GM12875 (cell line): ENCODE measurements around the gene VWF.

Experiments used
- H3K4me3 ChIP-seq: one replicate; pipeline ENCODE4 v1.5.1; 2011; ENCODE audit warnings: low read depth, low read length, control low read depth
- CTCF ChIP-seq: IDR thresholded peaks from 2 replicates; pipeline ENCODE4 v1.5.1; 2011; ENCODE audit warnings: low read depth, mild to moderate bottlenecking, control low read depth, inconsistent platforms, low read length, moderate library complexity, borderline replicate concordance; ENCODE audit not compliant: insufficient read depth

The VWF gene

DNA sequence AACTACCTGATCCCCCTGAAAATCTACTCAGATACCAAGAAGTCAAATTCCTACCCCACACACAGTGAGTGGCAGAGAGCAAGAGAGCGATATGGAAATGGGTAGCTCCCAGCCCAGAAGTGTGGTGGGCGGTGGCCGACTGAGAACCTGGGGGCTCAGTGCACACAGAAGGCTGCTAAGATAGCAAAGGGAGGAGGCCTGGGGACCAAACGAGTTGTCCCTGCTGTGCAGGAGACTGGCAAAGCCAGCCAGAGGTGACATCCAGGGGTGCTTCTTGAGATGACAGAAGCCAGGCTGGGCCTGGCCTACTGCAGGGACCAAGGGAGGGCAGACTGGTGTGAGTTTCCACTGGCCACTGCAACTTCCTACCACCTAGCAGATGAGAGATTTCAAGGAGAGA is 52.9 kb downstream of the VWF start:
- no peak overlapping the region for H3K4me3 ChIP-seq
- TF ChIP-seq CTCF, result no peak

DNA sequence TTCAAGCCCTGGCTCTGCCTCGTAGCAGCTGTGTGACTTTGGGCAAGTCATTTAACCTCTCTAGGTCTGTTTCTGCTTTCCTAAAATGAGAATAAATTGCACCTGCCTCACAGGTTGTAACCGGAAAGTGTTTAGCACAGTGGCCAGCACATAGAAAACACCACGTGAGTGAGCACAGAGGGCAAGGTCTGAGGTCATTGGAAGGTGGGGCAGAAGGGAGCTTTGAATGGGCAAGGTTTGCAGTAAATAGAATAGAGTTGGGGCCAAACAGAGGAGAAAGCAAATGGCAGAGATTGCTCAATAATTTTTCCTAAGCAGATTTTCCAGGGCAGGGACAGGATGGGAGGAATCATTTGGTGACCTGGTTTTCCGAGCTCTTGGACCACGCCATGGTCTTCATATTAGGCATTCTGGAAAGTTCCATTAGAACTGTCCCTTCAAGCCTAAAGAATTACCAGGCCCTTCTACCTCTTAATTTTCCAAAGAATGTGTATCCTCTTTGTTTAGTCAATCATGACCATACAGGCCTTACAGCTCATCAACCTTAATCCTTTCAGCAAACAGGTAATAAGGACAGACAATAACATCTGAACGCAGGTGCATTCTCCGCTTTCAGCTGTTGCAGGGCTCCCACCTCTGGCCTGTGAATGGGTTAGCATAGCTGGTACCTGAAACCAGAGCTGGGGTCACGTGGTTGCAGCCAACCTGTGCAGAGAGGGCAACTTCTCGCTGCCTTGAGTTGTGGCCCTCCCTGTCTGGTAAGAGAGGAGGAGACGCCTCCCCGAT is 53.8 kb downstream of the VWF start:
- no peak for TF ChIP-seq CTCF
- no peak overlapping the region for H3K4me3 ChIP-seq

- H3K4me3 ChIP-seq, result no peak overlapping the region
- no peak for TF ChIP-seq CTCF
Measured at GRCh38 chr12:6069437-6070093, 54.9 kb downstream of the VWF start.

DNA sequence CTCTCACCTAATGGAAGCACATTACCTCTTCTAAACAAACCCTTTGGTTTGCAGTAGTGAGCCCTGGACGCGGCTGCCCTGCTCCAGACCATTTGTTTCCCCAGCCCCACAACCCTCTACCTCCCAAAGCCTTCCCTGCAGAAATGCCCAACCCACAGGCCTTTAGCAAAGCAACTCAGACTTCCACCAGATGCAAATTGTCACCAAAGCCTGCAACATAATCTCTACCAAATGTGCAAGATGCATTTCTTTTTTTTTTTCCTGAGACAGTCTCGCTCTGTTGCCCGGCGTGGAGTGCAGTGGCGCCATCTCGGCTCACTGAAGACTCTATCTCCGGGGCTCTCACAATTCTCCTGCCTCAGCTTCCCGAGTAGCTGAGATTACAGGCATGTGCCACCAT is 56.2 kb downstream of the VWF start:
- no peak for TF ChIP-seq CTCF
- H3K4me3 ChIP-seq, result no peak overlapping the region

DNA sequence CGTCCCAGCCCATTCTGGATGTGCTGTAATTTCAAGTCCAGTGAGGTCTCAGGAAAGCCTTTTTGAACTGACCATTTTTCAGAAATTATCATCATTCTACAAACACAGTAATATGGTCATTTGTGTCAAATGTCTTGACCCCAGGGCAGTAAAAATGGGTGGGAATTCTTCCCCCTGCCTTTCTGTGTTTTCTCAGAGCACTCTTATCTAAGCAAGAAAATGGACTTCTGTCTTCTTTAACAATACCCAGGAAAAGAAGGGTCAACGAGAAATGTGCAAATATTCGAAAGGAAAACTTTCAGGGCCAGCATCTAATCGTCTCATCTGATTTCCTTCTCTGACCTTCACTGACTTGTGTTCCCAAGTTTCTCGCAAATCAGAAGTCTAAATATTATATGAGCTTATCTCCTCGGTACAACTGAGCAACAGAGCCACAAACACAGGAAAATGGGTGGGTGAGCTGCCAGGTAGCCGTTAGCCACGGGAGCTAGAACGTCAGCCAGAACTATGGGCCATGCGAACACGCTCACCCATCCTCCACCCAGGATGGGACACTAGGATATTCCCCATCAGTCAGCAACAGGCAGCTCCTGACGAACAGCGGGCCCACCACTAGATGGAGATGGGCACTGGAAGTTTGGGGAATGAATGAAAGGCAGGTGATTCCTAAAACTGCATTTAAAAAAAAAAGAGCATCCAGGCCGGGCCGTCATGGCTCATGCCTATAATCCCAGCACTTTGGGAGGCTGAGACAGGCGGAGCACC is 57.1 kb downstream of the VWF start:
- no peak overlapping the region for H3K4me3 ChIP-seq
- TF ChIP-seq CTCF, result no peak

GRCh38 chr12:6066651-6067050 is 57.8 kb downstream of the VWF start:
- no peak overlapping the region for H3K4me3 ChIP-seq
- no peak for TF ChIP-seq CTCF
